Measurements from ENCODE around the gene HBZ. TPM values are rescaled to one million over a fixed set of nuclear protein-coding genes. Genes with fewer than 3 reads are reported as not detected.

HBZ gene
- total RNA-seq = not detected

- Mint-ChIP-seq H3K4me3 (no peak within 1 kb of the TSS), H3K27ac (no peak within 1 kb of the TSS), H3K36me3 (ENCODE audit: low read depth) (no peaks in the 10 kb centered on the region), H3K27me3 (peaks cover 14% of the 10 kb centered on the region), H3K4me1 (peaks cover 5% of the 10 kb centered on the region), H3K9me3 (no peaks in the 10 kb centered on the region)
- ATAC-seq (replicated peaks) = no peak
These were observed at the start of gene HBZ for GRCh38 chr16:152141-153128. Gene HBZ (plus strand): TSS chr16:152644. CDS start chr16:152910, 266 bp downstream.

GRCh38 chr16:104355-104754 is 48.1 kb upstream of the HBZ start:
- ATAC-seq (replicated peaks) = no peak
- Mint-ChIP-seq H3K4me3 (no peak overlapping the region), H3K27me3 (no peaks in the 10 kb centered on the region), H3K36me3 (ENCODE audit: low read depth) (peaks cover 62% of the 10 kb centered on the region), H3K9me3 (no peaks in the 10 kb centered on the region), H3K4me1 (no peaks in the 10 kb centered on the region), H3K27ac (no peak overlapping the region)

GRCh38 chr16:104928-105327 is 47.5 kb upstream of the HBZ start:
- Mint-ChIP-seq H3K27ac (no peak overlapping the region), H3K4me1 (no peaks in the 10 kb centered on the region)

GRCh38 chr16:105521-105920 is 46.9 kb upstream of the HBZ start:
- H3K4me1 Mint-ChIP-seq = no peaks in the 10 kb centered on the region
- ATAC-seq (replicated peaks) = no peak
- H3K27ac Mint-ChIP-seq = no peak overlapping the region
- no peaks in the 10 kb centered on the region for H3K27me3 Mint-ChIP-seq
- no peak overlapping the region for H3K4me3 Mint-ChIP-seq
- peaks cover 61% of the 10 kb centered on the region for H3K36me3 Mint-ChIP-seq (ENCODE audit: low read depth)
- H3K9me3 Mint-ChIP-seq = no peaks in the 10 kb centered on the region

More at GRCh38 chr16:104928-105327, 47.5 kb upstream of the HBZ start:
- Mint-ChIP-seq H3K9me3 (no peaks in the 10 kb centered on the region), H3K36me3 (ENCODE audit: low read depth) (peaks cover 65% of the 10 kb centered on the region), H3K4me3 (no peak overlapping the region), H3K27me3 (no peaks in the 10 kb centered on the region)
- no peak for ATAC-seq (replicated peaks)

GRCh38 chr16:106623-107324 is 45.7 kb upstream of the HBZ start:
- no peak overlapping the region for H3K27ac Mint-ChIP-seq
- ATAC-seq (replicated peaks) = peak; percentile 82
- H3K4me1 Mint-ChIP-seq = no peaks in the 10 kb centered on the region
- no peaks in the 10 kb centered on the region for H3K27me3 Mint-ChIP-seq
- H3K9me3 Mint-ChIP-seq = no peaks in the 10 kb centered on the region
- peaks cover 62% of the 10 kb centered on the region for H3K36me3 Mint-ChIP-seq (ENCODE audit: low read depth)
- no peak overlapping the region for H3K4me3 Mint-ChIP-seq

GRCh38 chr16:112153-112840 is 40.1 kb upstream of the HBZ start:
- H3K27me3 Mint-ChIP-seq = no peaks in the 10 kb centered on the region
- H3K9me3 Mint-ChIP-seq = no peaks in the 10 kb centered on the region
- no peak for ATAC-seq (replicated peaks)
- peaks cover 4% of the 10 kb centered on the region for H3K4me1 Mint-ChIP-seq
- peaks cover 68% of the 10 kb centered on the region for H3K36me3 Mint-ChIP-seq (ENCODE audit: low read depth)
- peak overlapping the region; percentile 74 for H3K27ac Mint-ChIP-seq
- H3K4me3 Mint-ChIP-seq = no peak overlapping the region

GRCh38 chr16:114327-114726 is 38.1 kb upstream of the HBZ start:
- Mint-ChIP-seq H3K27ac (no peak overlapping the region), H3K36me3 (ENCODE audit: low read depth) (peaks cover 54% of the 10 kb centered on the region), H3K27me3 (no peaks in the 10 kb centered on the region), H3K9me3 (no peaks in the 10 kb centered on the region), H3K4me3 (no peak overlapping the region), H3K4me1 (peaks cover 4% of the 10 kb centered on the region)
- ATAC-seq (replicated peaks) = no peak

GRCh38 chr16:116015-116414 is 36.4 kb upstream of the HBZ start:
- Mint-ChIP-seq H3K4me3 (no peak overlapping the region), H3K27ac (no peak overlapping the region), H3K9me3 (no peaks in the 10 kb centered on the region), H3K36me3 (ENCODE audit: low read depth) (peaks cover 48% of the 10 kb centered on the region), H3K4me1 (peaks cover 4% of the 10 kb centered on the region), H3K27me3 (no peaks in the 10 kb centered on the region)
- ATAC-seq (replicated peaks) = no peak

- H3K4me1 Mint-ChIP-seq = peaks cover 4% of the 10 kb centered on the region
- no peaks in the 10 kb centered on the region for H3K9me3 Mint-ChIP-seq
- H3K36me3 Mint-ChIP-seq (ENCODE audit: low read depth) = peaks cover 38% of the 10 kb centered on the region
- H3K27me3 Mint-ChIP-seq = no peaks in the 10 kb centered on the region
- peak; percentile 55 for ATAC-seq (replicated peaks)
- no peak overlapping the region for H3K27ac Mint-ChIP-seq
- no peak overlapping the region for H3K4me3 Mint-ChIP-seq
These were observed 34.8 kb upstream of the HBZ start for GRCh38 chr16:117379-118365.

- no peak for ATAC-seq (replicated peaks)
- Mint-ChIP-seq H3K4me1 (peaks cover under 1% of the 10 kb centered on the region), H3K27ac (no peak overlapping the region), H3K4me3 (no peak overlapping the region), H3K27me3 (no peaks in the 10 kb centered on the region), H3K9me3 (no peaks in the 10 kb centered on the region), H3K36me3 (ENCODE audit: low read depth) (peaks cover 42% of the 10 kb centered on the region)
These were observed 33.6 kb upstream of the HBZ start for GRCh38 chr16:118857-119256.

- Mint-ChIP-seq H3K27me3 (no peaks in the 10 kb centered on the region), H3K36me3 (ENCODE audit: low read depth) (peaks cover 42% of the 10 kb centered on the region), H3K4me1 (no peaks in the 10 kb centered on the region), H3K4me3 (no peak overlapping the region), H3K27ac (no peak overlapping the region), H3K9me3 (no peaks in the 10 kb centered on the region)
- no peak for ATAC-seq (replicated peaks)
These were observed 33.1 kb upstream of the HBZ start for GRCh38 chr16:119295-119694.

- Mint-ChIP-seq H3K27me3 (no peaks in the 10 kb centered on the region), H3K36me3 (ENCODE audit: low read depth) (peaks cover 42% of the 10 kb centered on the region), H3K27ac (no peak overlapping the region), H3K4me3 (no peak overlapping the region), H3K9me3 (no peaks in the 10 kb centered on the region), H3K4me1 (no peaks in the 10 kb centered on the region)
- no peak for ATAC-seq (replicated peaks)
These were observed 32.5 kb upstream of the HBZ start for GRCh38 chr16:119835-120491.

- no peak overlapping the region for H3K4me3 Mint-ChIP-seq
- H3K4me1 Mint-ChIP-seq = no peaks in the 10 kb centered on the region
- ATAC-seq (replicated peaks) = no peak
- H3K27me3 Mint-ChIP-seq = no peaks in the 10 kb centered on the region
- peaks cover 37% of the 10 kb centered on the region for H3K36me3 Mint-ChIP-seq (ENCODE audit: low read depth)
- H3K9me3 Mint-ChIP-seq = no peaks in the 10 kb centered on the region
- H3K27ac Mint-ChIP-seq = no peak overlapping the region
These were observed 31.7 kb upstream of the HBZ start for GRCh38 chr16:120756-121155.

All from activated T-helper 17 cell treated with anti-CD3 and anti-CD28 coated beads, Interleukin-2, amount 50 U/mL, for 72 hours (primary cell).